Mesothelial cell of epicardium (in vitro differentiated cells): ENCODE data around the gene KCNC4. TPM values are rescaled to one million over a fixed set of nuclear protein-coding genes. Genes with fewer than 3 reads are reported as not detected.

Experiments used
- DNase-seq, 2 experiments: peaks; one replicate each; pipeline ENCODE4 v3.0.0; 2021; ENCODE audit warnings: low spot score in 2 of 2; ENCODE audit not compliant: unreplicated experiment in 2 of 2
- H3K27ac Mint-ChIP-seq: 2 replicates; pipeline ENCODE4 v1.8.0; 2021; ENCODE audit warnings: mixed read lengths
- H3K27me3 Mint-ChIP-seq: 2 replicates; pipeline ENCODE4 v1.8.0; 2021; ENCODE audit warnings: low read depth, mixed read lengths
- H3K36me3 Mint-ChIP-seq: 2 replicates; pipeline ENCODE4 v1.8.0; 2021; ENCODE audit warnings: mixed read lengths
- H3K4me1 Mint-ChIP-seq: 2 replicates; pipeline ENCODE4 v1.8.0; 2021; ENCODE audit warnings: mixed read lengths
- H3K4me3 Mint-ChIP-seq: 2 replicates; pipeline ENCODE4 v1.8.0; 2021; ENCODE audit warnings: mild to moderate bottlenecking, moderate library complexity, mixed read lengths
- H3K9me3 Mint-ChIP-seq: 2 replicates; pipeline ENCODE4 v1.8.0; 2021; ENCODE audit warnings: mixed read lengths
- CTCF ChIP-seq: fragments of 200-600 bp; sonication (generic); IDR thresholded peaks from one replicate; pipeline ENCODE4 v1.5.0; 2021; ENCODE audit warnings: antibody characterized with exemption; ENCODE audit not compliant: unreplicated experiment
- total RNA-seq: library from RNA; stranded (reverse); gene quantifications from 3 replicates; pipeline ENCODE4 v1.2.1, GENCODE V29; 2021

The KCNC4 gene
- total RNA-seq, 1 donor from 2014 or later = 4.5 TPM

GRCh38 chr1:110197905-110198629 is 12.0 kb upstream of the KCNC4 start:
- H3K27ac Mint-ChIP-seq = no peak overlapping the region
- H3K27me3 Mint-ChIP-seq = peaks cover 6% of the 10 kb centered on the region
- no peak for DNase-seq
- H3K9me3 Mint-ChIP-seq = no peaks in the 10 kb centered on the region
- peaks cover 4% of the 10 kb centered on the region for H3K4me1 Mint-ChIP-seq
- H3K36me3 Mint-ChIP-seq = no peaks in the 10 kb centered on the region
- no peak overlapping the region for H3K4me3 Mint-ChIP-seq
- TF ChIP-seq CTCF = no peak

GRCh38 chr1:110198746-110199145 is 11.4 kb upstream of the KCNC4 start:
- H3K4me3 Mint-ChIP-seq = no peak overlapping the region
- H3K27me3 Mint-ChIP-seq = peaks cover 6% of the 10 kb centered on the region
- peaks cover 5% of the 10 kb centered on the region for H3K4me1 Mint-ChIP-seq
- no peaks in the 10 kb centered on the region for H3K9me3 Mint-ChIP-seq
- TF ChIP-seq CTCF = no peak
- DNase-seq = no peak
- H3K36me3 Mint-ChIP-seq = no peaks in the 10 kb centered on the region
- no peak overlapping the region for H3K27ac Mint-ChIP-seq

- no peak for TF ChIP-seq CTCF
- H3K4me1 Mint-ChIP-seq = peaks cover 5% of the 10 kb centered on the region
- no peak overlapping the region for H3K4me3 Mint-ChIP-seq
- H3K36me3 Mint-ChIP-seq = no peaks in the 10 kb centered on the region
- H3K27ac Mint-ChIP-seq = no peak overlapping the region
- no peaks in the 10 kb centered on the region for H3K9me3 Mint-ChIP-seq
- no peak for DNase-seq
- H3K27me3 Mint-ChIP-seq = peaks cover 6% of the 10 kb centered on the region
Observed at GRCh38 chr1:110200190-110200589, 9.9 kb upstream of the KCNC4 start.

- Mint-ChIP-seq H3K4me1 (peaks cover 5% of the 10 kb centered on the region), H3K27ac (no peak overlapping the region), H3K4me3 (no peak overlapping the region), H3K9me3 (no peaks in the 10 kb centered on the region), H3K27me3 (peaks cover 6% of the 10 kb centered on the region), H3K36me3 (no peaks in the 10 kb centered on the region)
- TF ChIP-seq CTCF = no peak
- no peak for DNase-seq
Observed at GRCh38 chr1:110200666-110201065, 9.4 kb upstream of the KCNC4 start.

GRCh38 chr1:110201157-110201825 is 8.8 kb upstream of the KCNC4 start:
- TF ChIP-seq CTCF = no peak
- no peak for DNase-seq
- no peaks in the 10 kb centered on the region for H3K36me3 Mint-ChIP-seq
- H3K4me3 Mint-ChIP-seq = no peak overlapping the region
- H3K4me1 Mint-ChIP-seq = peaks cover 5% of the 10 kb centered on the region
- H3K27me3 Mint-ChIP-seq = peaks cover 6% of the 10 kb centered on the region
- no peaks in the 10 kb centered on the region for H3K9me3 Mint-ChIP-seq
- H3K27ac Mint-ChIP-seq = no peak overlapping the region
